Endothelial cell of umbilical vein (primary cell): ENCODE results near the gene AMOT. TPM values are rescaled to one million over a fixed set of nuclear protein-coding genes. Genes with fewer than 3 reads are reported as not detected.

Source experiments
- BruUV-seq: library from RNA; stranded (reverse); fragments of 400-500 nt; replicated peaks from 2 replicates; lab custom pipeline; 2021; lab: Mats Ljungman, UMichigan
- CTCF ChIA-PET: fragments of 300-600, 350-600 bp; sonication (Branson Sonifier 250); formaldehyde crosslinking; loops from one replicate; lab custom pipeline; 2021; ENCODE audit warnings: antibody characterized with exemption, inconsistent platforms; lab: Charles Lee
- POLR2A ChIA-PET: fragments of 300-600, 350-600 bp; sonication (Branson Sonifier 250); formaldehyde crosslinking; loops from one replicate; lab custom pipeline; 2021; ENCODE audit warnings: antibody characterized with exemption, inconsistent platforms; lab: Charles Lee
- DNase-seq: peaks from one replicate; pipeline ENCODE4 v3.0.0-alpha.2; 2011; ENCODE audit warnings: low read depth, low spot score
- FAIRE-seq: peaks from 2 replicates; lab custom pipeline; 2011; peaks lifted over from hg19 to GRCh38; lab: Jason Lieb, UNC
- H2AFZ ChIP-seq: 2 replicates; pipeline ENCODE4 v1.6.0; 2012; ENCODE audit warnings: low read depth, low read length, control low read depth, inconsistent platforms
- H3K27ac ChIP-seq: 2 replicates; pipeline ENCODE4 v1.5.1; 2011; ENCODE audit warnings: low read depth, mild to moderate bottlenecking, control low read depth, low read length, moderate library complexity; ENCODE audit not compliant: insufficient read depth
- H3K27me3 ChIP-seq, 2 experiments: 2 replicates each; pipeline versions ENCODE4 v1.6.0 to v1.6.1; 2011; ENCODE audit warnings: low read length in 2 of 2, mixed read lengths in 1 of 2; ENCODE audit not compliant: control insufficient read depth in 2 of 2, insufficient read depth in 2 of 2
- H3K36me3 ChIP-seq, 2 experiments: 2 replicates in 1 of 2; 3 replicates in 1 of 2; pipeline ENCODE4 v1.5.1; 2011; ENCODE audit warnings: low read length in 2 of 2, mild to moderate bottlenecking in 1 of 2, moderate library complexity in 1 of 2; ENCODE audit not compliant: control insufficient read depth in 2 of 2, insufficient read depth in 2 of 2; ENCODE audit errors: extremely low read depth in 1 of 2
- H3K4me1 ChIP-seq: 3 replicates; pipeline ENCODE4 v1.5.1; 2011; ENCODE audit warnings: mild to moderate bottlenecking, low read length; ENCODE audit not compliant: control insufficient read depth, insufficient read depth; ENCODE audit errors: extremely low read depth
- H3K4me2 ChIP-seq: 2 replicates; pipeline ENCODE4 v1.6.1; 2011; ENCODE audit warnings: low read length, control low read depth, mixed read lengths; ENCODE audit not compliant: insufficient read depth
- H3K4me3 ChIP-seq, 3 experiments: fragments of 200-600 bp in 1 of 3; sonication (generic), shearing (Covaris generic) in 1 of 3; replicated peaks in 1 of 3; 2 replicates each; pipeline ENCODE4 v1.5.1; 2011 to 2016; ENCODE audit warnings: control low read depth in 3 of 3, low read length in 3 of 3, mild to moderate bottlenecking in 2 of 3, inconsistent platforms in 1 of 3, low read depth in 1 of 3, moderate library complexity in 1 of 3; ENCODE audit not compliant: insufficient read depth in 1 of 3
- H3K79me2 ChIP-seq: 2 replicates; pipeline ENCODE4 v1.6.0; 2012; ENCODE audit warnings: low read length, inconsistent platforms; ENCODE audit not compliant: control insufficient read depth, insufficient read depth
- H3K9ac ChIP-seq: replicated peaks from 2 replicates; pipeline ENCODE3; 2011; ENCODE audit warnings: low read length, control low read depth; ENCODE audit not compliant: insufficient read depth; ENCODE audit errors: extremely low read depth
- H3K9me1 ChIP-seq: replicated peaks from 3 replicates; pipeline ENCODE4 v1.6.0; 2011; ENCODE audit warnings: mild to moderate bottlenecking, low read length; ENCODE audit not compliant: control insufficient read depth, insufficient read depth; ENCODE audit errors: extremely low read depth
- H3K9me3 ChIP-seq: replicated peaks from 2 replicates; pipeline ENCODE4 v1.5.1; 2012; ENCODE audit warnings: low read length, inconsistent platforms; ENCODE audit not compliant: control insufficient read depth, insufficient read depth
- H4K20me1 ChIP-seq: replicated peaks from 2 replicates; pipeline ENCODE3; 2011; ENCODE audit warnings: mild to moderate bottlenecking, low read length; ENCODE audit not compliant: control insufficient read depth, insufficient read depth; ENCODE audit errors: extremely low read depth
- CTCF ChIP-seq, 2 donors: IDR thresholded peaks; 1 replicate in 1 of 2; 2 replicates in 1 of 2; pipeline ENCODE4 v1.5.1; 2011; ENCODE audit warnings: low read length in 2 of 2, mild to moderate bottlenecking in 2 of 2, moderate library complexity in 2 of 2, control low read depth in 1 of 2, inconsistent platforms in 1 of 2, low read depth in 1 of 2; ENCODE audit not compliant: insufficient read depth in 1 of 2; ENCODE audit errors: extremely low read depth in 1 of 2
- EZH2 ChIP-seq: IDR thresholded peaks from 2 replicates; pipeline ENCODE4 v1.6.1; 2012; ENCODE audit warnings: borderline replicate concordance, low read depth, mild to moderate bottlenecking, moderate library complexity, low read length, inconsistent platforms; ENCODE audit not compliant: severe bottlenecking
- FOS ChIP-seq: IDR thresholded peaks from 2 replicates; pipeline ENCODE4 v1.6.1; 2011; ENCODE audit warnings: mild to moderate bottlenecking, low read length, moderate library complexity, borderline replicate concordance; ENCODE audit not compliant: insufficient read depth
- GATA2 ChIP-seq: IDR thresholded peaks from 2 replicates; pipeline ENCODE4 v1.7.0; 2011; ENCODE audit warnings: low read depth, mild to moderate bottlenecking, moderate library complexity, mixed read lengths, low read length; ENCODE audit not compliant: insufficient read length, insufficient read depth
- JUN ChIP-seq: IDR thresholded peaks from 2 replicates; pipeline ENCODE4 v1.6.1; 2011; ENCODE audit warnings: borderline replicate concordance, low read depth; ENCODE audit not compliant: insufficient read length, insufficient read depth
- MAX ChIP-seq: IDR thresholded peaks from 2 replicates; pipeline ENCODE4 v1.6.1; 2011; ENCODE audit not compliant: insufficient read depth, insufficient read length
- MYC ChIP-seq: IDR thresholded peaks from one replicate; pipeline ENCODE4 v1.6.1; 2011; ENCODE audit warnings: mild to moderate bottlenecking, low read depth, low read length
- POLR2A ChIP-seq: IDR thresholded peaks from 2 replicates; pipeline ENCODE4 v1.6.1; 2012; ENCODE audit warnings: low read depth, mild to moderate bottlenecking, control low read depth, low read length
- POLR2AphosphoS5 ChIP-seq: IDR thresholded peaks from 2 replicates; pipeline ENCODE4 v1.6.1; 2012; ENCODE audit warnings: low read depth, mild to moderate bottlenecking, control low read depth, low read length, moderate library complexity; ENCODE audit not compliant: insufficient read depth
- dilution Hi-C: fragments of 300-500 bp; cut with MboI; formaldehyde crosslinking; loops from one replicate; pipeline ENCODE4 v1.15.0; 2019; ENCODE audit warnings: low sequenced_read_pairs; ENCODE audit not compliant: extremely low pct_ligation_motif_present
- intact Hi-C: fragments of 100-400 bp; cut with micrococcal nuclease; formaldehyde crosslinking; loops from one replicate; pipeline ENCODE4 v1.10.0; 2022
- polyA plus RNA-seq, 4 experiments: library from polyadenylated mRNA; depleted of rRNA in 3 of 4; stranded (reverse) in 3 of 4; unstranded in 1 of 4; fragments of >200 nt; gene quantifications; 2 replicates each; pipeline versions ENCODE4 v1.2.1 to v1.2.3, GENCODE V29; 2011 to 2012; ENCODE audit warnings: missing spikeins in 1 of 4
- total RNA-seq: library from RNA; stranded (reverse); gene quantifications from 2 replicates; pipeline ENCODE4 v1.2.3, GENCODE V29; 2021

The AMOT gene
- total and polyA plus RNA-seq, 2 donors (not counting 3 experiments of a cell fraction or from before 2014, with no cell fraction given), result 0.68 to 3.5 TPM

- Histone ChIP-seq H3K36me3 (no peaks in the 10 kb centered on the region), H2AFZ (no peak overlapping the region), H3K4me3 (no peak overlapping the region), H3K9ac (no peak overlapping the region), H3K4me1 (no peaks in the 10 kb centered on the region), H3K9me3 (no peaks in the 10 kb centered on the region), H3K27me3 (no peaks in the 10 kb centered on the region), H3K79me2 (no peaks in the 10 kb centered on the region), H3K9me1 (no peaks in the 10 kb centered on the region), H4K20me1 (no peaks in the 10 kb centered on the region), H3K27ac (no peak overlapping the region), H3K4me2 (no peak overlapping the region)
- intact Hi-C loops (no loop called here), dilution Hi-C loops (no loop called here)
- ChIA-PET POLR2A (no interaction called here), CTCF (no interaction called here)
- no TSS peak for BruUV-seq
- TF ChIP-seq POLR2AphosphoS5 (no peak), MAX (no peak), CTCF (IDR thresholded peaks at IDR 0.05; ENCODE audit: extremely low read depth in 1 of 2, insufficient read depth in 1 of 2, low read depth in 1 of 2, low read length in 2 of 2) (no peak), GATA2 (no peak), POLR2A (no peak), JUN (no peak), FOS (no peak), MYC (no peak), EZH2 (no peak)
- FAIRE-seq (no peak), DNase-seq (no peak)
Measured at GRCh38 chrX:112779139-112779538, 61.5 kb downstream of the AMOT start.
